Gastroesophageal sphincter (tissue), 4 donors: ENCODE measurements around the gene ECSCR. TPM values are rescaled to one million over a fixed set of nuclear protein-coding genes. Genes with fewer than 3 reads are reported as not detected.

Experiments used
- ATAC-seq: fragments of 150-250 bp; one replicate; pipeline ENCODE4 v1.9.1; 2016; ENCODE audit warnings: mild to moderate bottlenecking, moderate library complexity
- H3K27ac ChIP-seq, 4 donors: fragments of 200-600 bp; sonication (generic) in 3 of 4; 1 replicate in 3 of 4; 2 replicates in 1 of 4; pipeline ENCODE4 v1.5.1; 2016 to 2019
- H3K27me3 ChIP-seq: fragments of 200-600 bp; sonication (generic); one replicate; pipeline ENCODE4 v1.5.1; 2019
- H3K36me3 ChIP-seq, 2 donors: fragments of 200-600 bp; sonication (generic); one replicate each; pipeline ENCODE4 v1.5.1; 2019; ENCODE audit warnings: control low read depth in 1 of 2
- H3K4me1 ChIP-seq, 3 donors: fragments of 200-600 bp; sonication (generic); 1 replicate in 2 of 3; 2 replicates in 1 of 3; pipeline ENCODE4 v1.5.1; 2016 to 2019; ENCODE audit warnings: control low read depth in 2 of 3
- H3K4me3 ChIP-seq, 2 donors: fragments of 200-600 bp; sonication (generic); one replicate each; pipeline ENCODE4 v1.5.1; 2019; ENCODE audit warnings: mild to moderate bottlenecking in 1 of 2, moderate library complexity in 1 of 2
- H3K9me3 ChIP-seq, 3 donors: fragments of 200-600 bp; sonication (generic); one replicate each; pipeline ENCODE4 v1.5.1; 2017 to 2019; ENCODE audit warnings: control low read depth in 2 of 3
- CTCF ChIP-seq, 4 experiments: fragments of 200-600 bp in 2 of 4; fragments of 450-650 bp in 2 of 4; sonication (generic) in 1 of 4; IDR thresholded peaks; one replicate each; pipeline ENCODE4 v1.5.1; 2017 to 2019; ENCODE audit warnings: antibody characterized with exemption in 4 of 4, mild to moderate bottlenecking in 2 of 4, moderate library complexity in 2 of 4
- EP300 ChIP-seq: sonication (generic); formaldehyde crosslinking; IDR thresholded peaks from one replicate; pipeline ENCODE4 v1.6.1; 2017; ENCODE audit warnings: antibody characterized with exemption, mild to moderate bottlenecking
- POLR2A ChIP-seq, 2 donors: fragments of 450-650 bp; IDR thresholded peaks; one replicate each; pipeline ENCODE4 v1.6.1; 2017; ENCODE audit warnings: antibody characterized with exemption in 2 of 2, mild to moderate bottlenecking in 2 of 2, moderate library complexity in 1 of 2
- POLR2AphosphoS5 ChIP-seq: sonication (generic); formaldehyde crosslinking; IDR thresholded peaks from one replicate; pipeline ENCODE4 v1.6.1; 2017; ENCODE audit warnings: antibody characterized with exemption
- WGBS, 2 donors: methylation state at CpG; one replicate each; pipeline ENCODE4 v1.1.5; 2018; ENCODE audit warnings: low coverage in 1 of 2; 5-methylcytosine and 5-hydroxymethylcytosine counted together
- total RNA-seq, 4 donors: library from RNA; depleted of rRNA; stranded (reverse); fragments of >200 nt; gene quantifications; one replicate each; pipeline ENCODE4 v1.1.0, GENCODE V29; 2016

ECSCR gene
- total RNA-seq, 4 donors from 2014 or later, result 7.6 to 34.9 (median 21.8) TPM

GRCh38 chr5:139456776-139457175 is 5.8 kb downstream of the ECSCR start:
- H3K4me1 ChIP-seq, result no peaks in the 10 kb centered on the region
- TF ChIP-seq EP300 (no peak), POLR2A (IDR thresholded peaks at IDR 0.05) (no peak), POLR2AphosphoS5 (no peak), CTCF (IDR thresholded peaks at IDR 0.05) (no peak)
- H3K36me3 ChIP-seq, result no peaks in the 10 kb centered on the region
- no peaks in the 10 kb centered on the region for H3K9me3 ChIP-seq
- WGBS, 2 donors, result 60% methylated on average over 1 of the region's 12 CpGs; no CpG with 5 or more reads in 1 of the 2 donors
- no peak overlapping the region for H3K27ac ChIP-seq
- no peaks in the 10 kb centered on the region for H3K27me3 ChIP-seq
- no peak for ATAC-seq
- H3K4me3 ChIP-seq, result no peak overlapping the region

- no peak overlapping the region for H3K4me3 ChIP-seq
- no peaks in the 10 kb centered on the region for H3K4me1 ChIP-seq
- no peak for TF ChIP-seq CTCF (IDR thresholded peaks at IDR 0.05)
- TF ChIP-seq POLR2AphosphoS5, result no peak
- no peak for TF ChIP-seq POLR2A (IDR thresholded peaks at IDR 0.05)
- TF ChIP-seq EP300, result no peak
- no peaks in the 10 kb centered on the region for H3K9me3 ChIP-seq
- H3K27me3 ChIP-seq, result no peaks in the 10 kb centered on the region
- ATAC-seq, result no peak
- H3K36me3 ChIP-seq, result no peaks in the 10 kb centered on the region
- H3K27ac ChIP-seq, result no peak overlapping the region
- 60 to 88% methylated on average over 2 to 4 of the region's 11 CpGs for WGBS, 2 donors
Measured at GRCh38 chr5:139454568-139455290, 7.8 kb downstream of the ECSCR start.

- TF ChIP-seq POLR2AphosphoS5, result no peak
- no peak for TF ChIP-seq POLR2A (IDR thresholded peaks at IDR 0.05)
- TF ChIP-seq EP300, result no peak
- no peak for TF ChIP-seq CTCF (IDR thresholded peaks at IDR 0.05)
- ATAC-seq, result no peak
- 69 to 76% methylated on average over 3 of the region's 3 CpGs for WGBS, 2 donors
Measured at GRCh38 chr5:139453683-139454567, 8.6 kb downstream of the ECSCR start.

GRCh38 chr5:139451878-139452660 is 10.5 kb downstream of the ECSCR start:
- Histone ChIP-seq H3K9me3 (no peaks in the 10 kb centered on the region), H3K27me3 (no peaks in the 10 kb centered on the region), H3K27ac (no peak overlapping the region), H3K4me1 (no peaks in the 10 kb centered on the region), H3K4me3 (no peak overlapping the region), H3K36me3 (no peaks in the 10 kb centered on the region)
- TF ChIP-seq POLR2AphosphoS5 (no peak), CTCF (IDR thresholded peaks at IDR 0.05) (no peak), POLR2A (IDR thresholded peaks at IDR 0.05) (no peak), EP300 (no peak)
- WGBS, 2 donors, result 65 to 71% methylated on average over 3 of the region's 3 CpGs
- peak; percentile 20 for ATAC-seq

More at GRCh38 chr5:139453683-139454567, 8.6 kb downstream of the ECSCR start:
- no peak overlapping the region for H3K27ac ChIP-seq
- H3K4me3 ChIP-seq, result no peak overlapping the region
- H3K27me3 ChIP-seq, result no peaks in the 10 kb centered on the region
- H3K36me3 ChIP-seq, result no peaks in the 10 kb centered on the region
- no peaks in the 10 kb centered on the region for H3K9me3 ChIP-seq
- H3K4me1 ChIP-seq, result no peaks in the 10 kb centered on the region
